HepG2 (cell line): Measurements from ENCODE around the gene SH3YL1. TPM values are rescaled to one million over a fixed set of nuclear protein-coding genes. Genes with fewer than 3 reads are reported as not detected.

Experiments used
- ASH2L ChIP-seq: fragments of 300-600, 200-600 bp; sonication (generic); IDR thresholded peaks from 2 replicates; pipeline ENCODE4 v1.7.0; 2017; ENCODE audit warnings: low read depth, mild to moderate bottlenecking, moderate library complexity, mixed read lengths, low read length; ENCODE audit not compliant: insufficient read length
- BRCA1 ChIP-seq: sonication (generic); formaldehyde crosslinking; IDR thresholded peaks from 2 replicates; pipeline ENCODE4 v1.4.0; 2020; ENCODE audit warnings: missing genetic modification reagents
- GPN1 ChIP-seq: sonication (generic); formaldehyde crosslinking; IDR thresholded peaks from 2 replicates; pipeline ENCODE4 v1.5.1; 2020; ENCODE audit warnings: missing genetic modification reagents, borderline replicate concordance
- KAT7 ChIP-seq: IDR thresholded peaks from 2 replicates; pipeline ENCODE4 v1.6.1; 2018; ENCODE audit warnings: borderline replicate concordance, missing compliant biosample characterization
- MXI1 ChIP-seq: IDR thresholded peaks from 3 replicates; pipeline ENCODE4 v1.6.1; 2012; ENCODE audit warnings: low read depth, low read length, inconsistent platforms, borderline replicate concordance
- NCOR1 ChIP-seq: fragments of 200-600 bp; sonication (generic); IDR thresholded peaks from 2 replicates; pipeline ENCODE4 v1.7.0; 2017; ENCODE audit warnings: antibody characterized with exemption, low read length, borderline replicate concordance
- NFKB2 ChIP-seq: sonication (generic); formaldehyde crosslinking; IDR thresholded peaks from 2 replicates; pipeline ENCODE4 v1.4.0; 2020; ENCODE audit warnings: missing genetic modification reagents, borderline replicate concordance
- PHF20 ChIP-seq: sonication (generic); formaldehyde crosslinking; IDR thresholded peaks from 2 replicates; pipeline ENCODE4 v1.5.0; 2020; ENCODE audit warnings: mild to moderate bottlenecking, missing genetic modification reagents
- SMARCE1 ChIP-seq: fragments of 450-650 bp; IDR thresholded peaks from 2 replicates; pipeline ENCODE4 v1.6.1; 2017; ENCODE audit warnings: borderline replicate concordance
- TOPORS ChIP-seq: sonication (generic); formaldehyde crosslinking; IDR thresholded peaks from 2 replicates; pipeline ENCODE4 v1.8.0; 2023; ENCODE audit warnings: mild to moderate bottlenecking, missing genetic modification reagents
- ZBTB20 ChIP-seq: sonication (generic); formaldehyde crosslinking; IDR thresholded peaks from 2 replicates; pipeline ENCODE4 v1.8.1; 2023; ENCODE audit warnings: missing genetic modification reagents, low read depth, mild to moderate bottlenecking, borderline replicate concordance
- ZMYM4 ChIP-seq: sonication (generic); formaldehyde crosslinking; IDR thresholded peaks from 2 replicates; pipeline ENCODE4 v1.8.1; 2023; ENCODE audit warnings: mild to moderate bottlenecking, missing genetic modification reagents
- ZNF12 ChIP-seq: sonication (generic); formaldehyde crosslinking; IDR thresholded peaks from 2 replicates; pipeline ENCODE4 v1.5.0; 2020; ENCODE audit warnings: missing genetic modification reagents
- ZNF160 ChIP-seq: sonication (generic); formaldehyde crosslinking; IDR thresholded peaks from 2 replicates; pipeline ENCODE4 v1.8.0; 2022; ENCODE audit warnings: mild to moderate bottlenecking, inconsistent platforms, missing genetic modification reagents
- ZNF207 ChIP-seq: fragments of 450-650 bp; IDR thresholded peaks from 2 replicates; pipeline ENCODE4 v1.6.1; 2016; ENCODE audit warnings: antibody characterized with exemption, borderline replicate concordance
- ZNF614 ChIP-seq: IDR thresholded peaks from 2 replicates; pipeline ENCODE4 v1.6.1; 2018; ENCODE audit warnings: missing biosample characterization, missing genetic modification reagents, inconsistent platforms, borderline replicate concordance
- ZNF619 ChIP-seq: sonication (generic); formaldehyde crosslinking; IDR thresholded peaks from 2 replicates; pipeline ENCODE4 v1.4.0; 2020; ENCODE audit warnings: mild to moderate bottlenecking, missing genetic modification reagents
- polyA plus RNA-seq, 8 experiments: library from polyadenylated mRNA; depleted of rRNA in 3 of 8; stranded (reverse) in 7 of 8; unstranded in 1 of 8; fragments of >200 nt; fragmentation: Illumina TruSeq in 4 of 8; extraction: Trizol in 4 of 8; gene quantifications; 2 replicates each; pipeline versions ENCODE4 v1.2.1 to v1.2.3, GENCODE V29; 2011 to 2016; ENCODE audit warnings: low read depth in 4 of 8, missing spikeins in 1 of 8, mixed read lengths in 1 of 8; ENCODE audit not compliant: insufficient read depth in 1 of 8
- total RNA-seq, 5 experiments: library from RNA; depleted of rRNA; stranded (reverse); fragments of >200 nt; fragmentation: Illumina TruSeq; extraction: Trizol; gene quantifications; 2 replicates each; pipeline ENCODE4 v1.2.3, GENCODE V29; 2016; ENCODE audit warnings: low read depth in 1 of 5
- TF ChIP-seq, protein P1 (sequence below): IDR thresholded peaks from 2 replicates; pipeline ENCODE4 v1.6.1; 2016; ENCODE audit warnings: missing genetic modification reagents, missing compliant biosample characterization
- TF ChIP-seq, protein P2 (sequence below): sonication (generic); formaldehyde crosslinking; IDR thresholded peaks from 2 replicates; pipeline ENCODE4 v1.4.0; 2020; ENCODE audit warnings: missing genetic modification reagents, borderline replicate concordance
- TF ChIP-seq, protein P3 (sequence below): sonication (generic); formaldehyde crosslinking; conservative IDR thresholded peaks from 2 replicates; pipeline ENCODE4 v1.5.0; 2020; ENCODE audit warnings: missing genetic modification reagents

Gene SH3YL1
- total and polyA plus RNA-seq, 2 of the 13 experiments (the other 11 are each of a cell fraction or from before 2014, with no cell fraction given): 13.0 to 48.2 TPM

DNA sequence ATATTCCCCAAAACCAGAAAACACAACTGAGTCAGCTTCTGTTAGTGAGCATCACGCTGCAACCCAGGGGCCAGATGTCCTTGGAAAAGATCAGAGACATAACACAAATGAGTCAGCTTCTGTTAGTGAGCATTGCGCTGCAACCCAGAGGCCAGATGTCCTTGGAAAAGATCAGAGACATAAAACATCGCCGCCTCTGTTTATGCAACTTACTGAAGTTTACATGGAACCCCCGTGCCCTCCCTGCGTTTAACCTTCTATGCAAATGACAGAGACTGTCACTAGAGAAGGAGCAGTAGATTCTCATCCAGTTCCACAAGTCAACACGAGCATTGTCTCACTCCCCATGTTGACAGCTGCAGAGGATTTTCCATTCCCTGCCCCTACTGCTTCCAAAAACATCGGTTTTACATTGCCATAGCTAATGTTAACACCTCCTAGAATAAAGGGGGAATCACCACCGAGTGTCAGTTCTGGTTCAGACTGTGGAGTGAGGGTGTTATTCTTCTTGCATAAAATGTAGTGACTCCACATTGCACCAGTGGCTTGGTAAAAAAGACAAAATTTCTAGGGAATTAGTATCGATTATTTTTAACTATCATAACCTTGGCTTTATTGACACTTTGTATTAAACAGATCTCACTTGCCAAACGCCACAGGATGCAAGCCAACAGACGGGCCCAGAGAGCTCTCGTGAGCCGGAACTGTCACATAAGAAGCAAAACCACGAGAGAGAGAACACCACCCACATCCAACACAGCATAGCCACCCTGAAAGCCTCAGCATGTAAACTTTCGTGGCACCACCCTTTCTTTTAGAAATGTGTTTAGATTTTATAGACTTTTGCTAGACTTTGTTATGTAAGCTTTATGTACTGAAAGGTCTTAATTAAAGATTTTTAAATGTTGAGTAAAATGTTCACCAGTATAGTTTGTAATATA, 87.7 kb downstream of the SH3YL1 start (continued):
- TF ChIP-seq, protein P1, sequence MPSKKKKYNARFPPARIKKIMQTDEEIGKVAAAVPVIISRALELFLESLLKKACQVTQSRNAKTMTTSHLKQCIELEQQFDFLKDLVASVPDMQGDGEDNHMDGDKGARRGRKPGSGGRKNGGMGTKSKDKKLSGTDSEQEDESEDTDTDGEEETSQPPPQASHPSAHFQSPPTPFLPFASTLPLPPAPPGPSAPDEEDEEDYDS (CRISPR knock-in tag): peak; percentile 73; the same call in 1 of the 2 replicates
- TF ChIP-seq ZNF207 (no peak), KAT7 (CRISPR knock-in tag) (peak; percentile 61; the same call in 1 of the 2 replicates), MXI1 (peak; percentile 80; the same call in 1 of the 3 replicates), NFKB2 (CRISPR knock-in tag) (no peak), NCOR1 (peak; percentile 91; the same call in 1 of the 2 replicates), ZNF619 (no peak), ASH2L (peak; percentile 85), TOPORS (CRISPR knock-in tag) (no peak), BRCA1 (CRISPR knock-in tag) (peak; percentile 88), PHF20 (CRISPR knock-in tag) (0 out of 2 replicates have a peak, but pooled peaks have one; percentile 26), GPN1 (no peak), SMARCE1 (no peak), ZNF12 (CRISPR knock-in tag) (peak; percentile 91), ZNF614 (CRISPR knock-in tag) (peak; percentile 83), ZNF160 (peak; percentile 50; the same call in 1 of the 2 replicates), ZMYM4 (CRISPR knock-in tag) (peak; percentile 84), ZBTB20 (CRISPR knock-in tag) (peak; percentile 81; the same call in 1 of the 2 replicates)
- TF ChIP-seq, protein P2, sequence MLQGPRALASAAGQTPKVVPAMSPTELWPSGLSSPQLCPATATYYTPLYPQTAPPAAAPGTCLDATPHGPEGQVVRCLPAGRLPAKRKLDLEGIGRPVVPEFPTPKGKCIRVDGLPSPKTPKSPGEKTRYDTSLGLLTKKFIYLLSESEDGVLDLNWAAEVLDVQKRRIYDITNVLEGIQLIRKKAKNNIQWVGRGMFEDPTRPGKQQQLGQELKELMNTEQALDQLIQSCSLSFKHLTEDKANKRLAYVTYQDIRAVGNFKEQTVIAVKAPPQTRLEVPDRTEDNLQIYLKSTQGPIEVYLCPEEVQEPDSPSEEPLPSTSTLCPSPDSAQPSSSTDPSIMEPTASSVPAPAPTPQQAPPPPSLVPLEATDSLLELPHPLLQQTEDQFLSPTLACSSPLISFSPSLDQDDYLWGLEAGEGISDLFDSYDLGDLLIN (CRISPR knock-in tag): no peak
- TF ChIP-seq, protein P3, sequence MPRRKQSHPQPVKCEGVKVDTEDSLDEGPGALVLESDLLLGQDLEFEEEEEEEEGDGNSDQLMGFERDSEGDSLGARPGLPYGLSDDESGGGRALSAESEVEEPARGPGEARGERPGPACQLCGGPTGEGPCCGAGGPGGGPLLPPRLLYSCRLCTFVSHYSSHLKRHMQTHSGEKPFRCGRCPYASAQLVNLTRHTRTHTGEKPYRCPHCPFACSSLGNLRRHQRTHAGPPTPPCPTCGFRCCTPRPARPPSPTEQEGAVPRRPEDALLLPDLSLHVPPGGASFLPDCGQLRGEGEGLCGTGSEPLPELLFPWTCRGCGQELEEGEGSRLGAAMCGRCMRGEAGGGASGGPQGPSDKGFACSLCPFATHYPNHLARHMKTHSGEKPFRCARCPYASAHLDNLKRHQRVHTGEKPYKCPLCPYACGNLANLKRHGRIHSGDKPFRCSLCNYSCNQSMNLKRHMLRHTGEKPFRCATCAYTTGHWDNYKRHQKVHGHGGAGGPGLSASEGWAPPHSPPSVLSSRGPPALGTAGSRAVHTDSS (CRISPR knock-in tag): no peak
